ENCODE results near the gene ROBO1. TPM values are rescaled to one million over a fixed set of nuclear protein-coding genes. Genes with fewer than 3 reads are reported as not detected.

The ROBO1 gene
- total RNA-seq, 1 donor from 2014 or later, result 13.4 TPM

GRCh38 chr3:78908236-78908635 is 859.6 kb downstream of the ROBO1 start:
- Histone ChIP-seq H3K4me3 (no peak overlapping the region), H3K27me3 (no peaks in the 10 kb centered on the region), H3K36me3 (no peaks in the 10 kb centered on the region), H3K4me1 (no peaks in the 10 kb centered on the region), H3K27ac (no peak overlapping the region), H3K9me3 (no peaks in the 10 kb centered on the region)
- intact Hi-C loops (cut with DNase I), result no loop called here
- no peak for TF ChIP-seq CTCF (IDR thresholded peaks at IDR 0.05)
- DNase-seq (ENCODE audit: low spot score in 2 of 2), result no peak

GRCh38 chr3:78907367-78907766 is 860.4 kb downstream of the ROBO1 start:
- intact Hi-C loops (cut with DNase I), result no loop called here
- no peaks in the 10 kb centered on the region for H3K36me3 ChIP-seq

GRCh38 chr3:78906930-78907329 is 860.9 kb downstream of the ROBO1 start:
- Histone ChIP-seq H3K4me3 (no peak overlapping the region), H3K9me3 (no peaks in the 10 kb centered on the region), H3K4me1 (no peaks in the 10 kb centered on the region), H3K27me3 (no peaks in the 10 kb centered on the region), H3K27ac (no peak overlapping the region), H3K36me3 (no peaks in the 10 kb centered on the region)
- TF ChIP-seq CTCF (IDR thresholded peaks at IDR 0.05), result no peak
- intact Hi-C loops (cut with DNase I), result no loop called here
- no peak for DNase-seq (ENCODE audit: low spot score in 2 of 2)

More at GRCh38 chr3:78907367-78907766, 860.4 kb downstream of the ROBO1 start:
- H3K4me1 ChIP-seq, result no peaks in the 10 kb centered on the region
- no peak for TF ChIP-seq CTCF (IDR thresholded peaks at IDR 0.05)
- H3K4me3 ChIP-seq, result no peak overlapping the region
- H3K27me3 ChIP-seq, result no peaks in the 10 kb centered on the region
- no peak for DNase-seq (ENCODE audit: low spot score in 2 of 2)
- no peak overlapping the region for H3K27ac ChIP-seq
- no peaks in the 10 kb centered on the region for H3K9me3 ChIP-seq

GRCh38 chr3:78906245-78906644 is 861.6 kb downstream of the ROBO1 start:
- intact Hi-C loops (cut with DNase I), result no loop called here
- no peak for DNase-seq (ENCODE audit: low spot score in 2 of 2)
- no peaks in the 10 kb centered on the region for H3K9me3 ChIP-seq

GRCh38 chr3:78905700-78906099 is 862.1 kb downstream of the ROBO1 start:
- H3K27ac ChIP-seq, result no peak overlapping the region
- TF ChIP-seq CTCF (IDR thresholded peaks at IDR 0.05), result no peak
- H3K36me3 ChIP-seq, result no peaks in the 10 kb centered on the region
- H3K27me3 ChIP-seq, result no peaks in the 10 kb centered on the region
- H3K4me3 ChIP-seq, result no peak overlapping the region
- intact Hi-C loops (cut with DNase I), result no loop called here
- DNase-seq (ENCODE audit: low spot score in 2 of 2), result no peak
- no peaks in the 10 kb centered on the region for H3K4me1 ChIP-seq
- no peaks in the 10 kb centered on the region for H3K9me3 ChIP-seq

More at GRCh38 chr3:78906245-78906644, 861.6 kb downstream of the ROBO1 start:
- no peak for TF ChIP-seq CTCF (IDR thresholded peaks at IDR 0.05)
- Histone ChIP-seq H3K27me3 (no peaks in the 10 kb centered on the region), H3K36me3 (no peaks in the 10 kb centered on the region), H3K4me3 (no peak overlapping the region), H3K27ac (no peak overlapping the region), H3K4me1 (no peaks in the 10 kb centered on the region)

- intact Hi-C loops (cut with DNase I), result no loop called here
- no peaks in the 10 kb centered on the region for H3K4me1 ChIP-seq
- no peaks in the 10 kb centered on the region for H3K27me3 ChIP-seq
- DNase-seq (ENCODE audit: low spot score in 2 of 2), result no peak
- H3K27ac ChIP-seq, result no peak overlapping the region
- no peaks in the 10 kb centered on the region for H3K9me3 ChIP-seq
- no peak for TF ChIP-seq CTCF (IDR thresholded peaks at IDR 0.05)
- no peaks in the 10 kb centered on the region for H3K36me3 ChIP-seq
- H3K4me3 ChIP-seq, result no peak overlapping the region
Observed at GRCh38 chr3:78901544-78901943, 866.3 kb downstream of the ROBO1 start.

Measured in ascending aorta (tissue), 2 donors.